Measurements from ENCODE around the gene OR10A2.
"Not testable (repeated sequence)": the region's sequence is repeated elsewhere in the genome, so short reads cannot be mapped to it uniquely, and the experiment has no call there.

The OR10A2 gene

DNA sequence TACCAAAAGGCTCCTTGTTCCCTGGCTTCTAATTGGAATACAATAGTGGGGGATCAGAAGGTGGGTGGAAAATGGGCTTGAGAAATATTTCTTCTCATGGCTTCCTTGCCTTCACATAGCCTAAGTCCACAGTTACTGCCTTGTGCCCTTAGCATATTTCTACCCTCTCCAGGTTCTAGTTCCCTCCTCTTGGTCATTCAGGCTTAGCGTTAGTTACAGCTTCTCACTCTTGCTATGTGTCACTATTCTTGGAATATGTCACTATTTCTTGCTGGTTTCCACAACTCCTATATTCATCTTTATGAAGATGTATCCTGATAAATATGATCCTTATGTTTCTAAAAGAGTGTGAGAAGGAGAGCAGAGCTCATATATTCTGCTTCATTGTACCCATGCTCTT is 27.0 kb downstream of the OR10A2 start:
- DNase-seq: no peak

- no peak for DNase-seq
These were observed 29.5 kb downstream of the OR10A2 start, which contains the start of gene OR2D2 for GRCh38 chr11:6892400-6892799. Gene OR2D2, minus strand, starts transcription at chr11:6892500. Its CDS starts 0 bp downstream, at chr11:6892500.

DNA sequence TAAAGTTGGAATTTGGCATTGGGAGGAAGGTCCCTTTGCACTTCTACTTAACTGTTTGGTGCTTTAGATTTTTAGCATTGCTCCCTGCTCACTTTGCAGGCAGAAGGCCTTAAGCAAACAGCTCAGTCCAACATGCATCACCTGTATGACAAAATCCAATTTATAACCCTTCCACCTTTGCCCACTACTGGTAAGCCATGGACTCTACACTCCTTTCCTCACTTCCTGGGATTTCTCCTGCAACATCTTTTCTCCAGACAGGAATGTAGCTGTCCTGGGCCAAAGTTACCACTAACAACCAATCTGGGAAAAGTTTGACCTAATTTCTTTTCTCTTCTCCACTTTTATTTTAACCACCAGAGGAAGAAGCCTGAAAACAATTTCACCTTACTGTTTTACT is 31.2 kb downstream of the OR10A2 start:
- no peak for DNase-seq

DNA sequence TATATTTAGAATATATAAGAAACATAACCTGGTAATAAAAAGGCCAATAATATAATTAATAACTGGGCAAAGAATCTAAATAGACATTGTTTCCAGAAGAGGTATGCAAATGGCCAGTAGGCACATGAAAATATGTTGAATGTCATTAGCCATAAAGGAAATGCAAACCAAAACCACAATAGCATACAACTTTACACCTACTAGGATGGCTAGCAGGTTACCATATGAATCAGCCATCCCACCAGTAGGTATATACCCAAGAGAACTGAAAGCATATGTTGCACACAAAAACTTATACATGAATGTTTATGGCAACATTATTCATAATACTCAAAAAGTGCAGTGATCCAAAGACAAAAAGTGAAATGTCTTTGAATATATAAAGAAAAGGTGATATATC is 32.2 kb downstream of the OR10A2 start:
- DNase-seq: no peak

DNA sequence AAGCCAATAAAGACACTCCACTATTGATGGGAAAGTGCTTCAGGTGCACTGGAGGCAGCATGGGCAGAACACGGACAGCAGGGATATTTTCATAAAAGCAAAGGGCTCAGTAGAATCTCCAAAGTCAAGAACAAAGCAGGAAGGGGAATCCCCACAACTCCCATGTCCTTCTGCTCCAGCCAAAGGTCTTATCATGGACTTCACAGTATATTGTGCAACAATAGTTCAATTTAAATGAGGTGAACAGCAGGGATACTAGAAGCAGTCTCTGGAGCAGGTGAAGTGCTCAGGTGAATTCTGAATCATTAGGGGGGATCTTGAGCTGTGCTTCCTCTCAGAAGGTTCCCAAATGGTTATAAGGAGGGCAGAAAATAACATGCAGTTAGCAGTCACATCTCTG is 36.1 kb downstream of the OR10A2 start:
- DNase-seq: no peak

DNA sequence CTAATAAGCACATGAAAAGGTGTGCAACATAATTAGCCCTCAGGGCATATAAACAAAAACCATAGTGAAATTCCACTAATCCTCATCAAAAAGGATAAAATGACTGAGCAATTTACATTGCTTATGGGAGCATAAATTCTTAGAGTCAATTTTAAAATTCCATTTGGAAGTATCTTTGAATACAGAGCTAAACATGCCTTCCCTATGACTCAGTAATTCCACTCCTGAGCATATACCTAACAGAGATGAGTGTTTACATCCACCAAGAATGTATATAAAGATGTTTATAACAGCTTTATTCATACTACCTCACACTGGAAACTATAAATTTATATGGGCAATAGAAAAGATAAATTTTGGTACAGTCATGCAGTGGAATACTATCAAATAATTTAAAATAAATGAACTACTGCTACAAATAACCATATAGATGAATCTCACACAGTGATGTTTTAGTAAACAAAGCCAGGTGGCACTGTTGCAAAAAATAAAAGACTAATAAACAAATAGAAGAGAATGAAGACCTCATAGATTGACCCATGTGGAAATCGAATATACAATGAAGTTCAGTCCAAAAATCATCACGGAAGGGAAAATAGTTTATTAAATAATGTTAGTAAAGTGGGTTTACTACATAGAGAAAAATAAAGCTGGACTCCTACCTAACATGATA is 37.6 kb downstream of the OR10A2 start:
- no peak for DNase-seq

DNA sequence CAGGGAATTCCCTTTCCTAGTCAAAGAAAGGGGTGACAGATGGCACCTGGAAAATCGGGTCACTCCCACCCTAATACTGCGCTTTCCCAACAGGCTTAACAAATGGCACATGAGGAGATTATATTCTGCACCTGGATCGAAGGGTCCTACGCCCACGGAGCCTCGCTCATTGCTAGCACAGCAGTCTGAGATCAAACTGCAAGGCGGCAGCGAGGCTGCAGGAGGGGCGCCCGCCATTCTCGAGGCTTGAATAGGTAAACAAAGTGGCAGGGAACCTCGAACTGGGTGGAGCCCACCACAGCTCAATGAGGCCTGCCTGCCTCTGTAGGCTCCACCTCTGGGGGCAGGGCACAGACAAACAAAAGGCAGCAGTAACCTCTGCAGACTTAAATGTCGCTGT is 41.9 kb downstream of the OR10A2 start:
- DNase-seq: not testable (repeated sequence)

DNA sequence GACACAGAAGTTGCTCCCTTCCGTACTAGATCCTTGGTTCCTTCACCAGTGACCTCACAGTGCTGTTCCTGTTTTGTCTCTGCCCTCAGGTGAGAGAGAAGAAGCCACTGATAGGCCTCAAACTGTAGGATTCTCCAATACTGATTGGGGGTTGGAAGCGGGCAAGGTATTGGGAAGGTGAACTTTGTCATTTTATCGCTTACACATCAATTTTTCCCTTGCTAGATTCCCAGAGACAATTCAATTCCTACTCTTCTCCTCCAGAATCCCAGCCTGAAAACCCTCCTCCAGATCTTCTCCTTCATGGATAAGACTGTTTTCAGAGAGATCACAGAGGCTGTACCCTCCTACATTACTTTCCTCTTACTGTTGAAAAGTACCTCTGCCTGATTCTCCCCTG is 48.5 kb downstream of the OR10A2 start:
- DNase-seq: no peak

DNA sequence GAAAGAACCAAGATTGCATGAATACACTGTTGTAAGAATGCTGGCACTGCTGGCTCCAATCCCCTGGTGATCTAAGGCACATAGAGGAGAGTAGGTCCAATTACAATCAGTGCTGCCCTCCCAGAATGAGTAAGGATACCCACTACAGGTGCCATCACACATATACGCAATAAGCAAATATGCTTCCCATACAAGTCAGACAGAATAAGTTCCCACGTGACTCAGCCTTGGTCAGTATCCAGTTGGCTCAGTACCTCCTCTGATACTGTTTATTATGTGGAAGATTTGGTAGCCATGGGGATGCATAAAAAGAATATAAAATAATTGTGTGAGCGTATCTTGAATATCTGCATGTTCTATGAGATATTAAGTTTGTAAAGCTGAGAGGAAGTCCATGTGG is 49.1 kb downstream of the OR10A2 start:
- DNase-seq: no peak

- no peak for DNase-seq
These were observed 56.8 kb downstream of the OR10A2 start for GRCh38 chr11:6919698-6920097.

DNA sequence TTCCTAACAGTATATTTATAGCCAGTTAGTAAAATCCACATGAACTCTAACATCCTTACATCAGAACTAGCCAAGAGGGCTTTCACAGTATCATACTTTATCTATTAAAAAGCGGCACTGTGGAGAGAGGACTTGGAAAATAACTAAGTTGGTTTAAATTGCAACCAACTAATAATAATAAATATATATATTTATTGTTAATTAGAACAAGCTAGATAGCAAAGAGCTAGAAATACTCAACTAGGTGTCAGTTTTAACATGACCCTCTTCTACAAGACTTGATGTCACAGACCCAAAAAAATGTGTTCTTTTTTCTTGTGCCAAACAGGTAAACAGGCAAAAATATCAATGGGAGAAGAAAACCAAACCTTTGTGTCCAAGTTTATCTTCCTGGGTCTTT is 57.8 kb downstream of the OR10A2 start, which contains the start of gene OR2D3:
Gene OR2D3 (plus strand): TSS at position 301 of the 400 bp plus-strand sequence. CDS start 0 bp downstream, at position 301.
- no peak for DNase-seq

Data from activated CD4-positive, alpha-beta T cell treated with anti-CD3 and anti-CD28 coated beads for 4 hours (primary cell).